Panc1 (cell line): ENCODE results near the gene PPM1H.

ENCODE experiments used
- POLR2AphosphoS5 ChIP-seq: IDR thresholded peaks from 2 replicates; pipeline ENCODE4 v1.6.1; 2012; ENCODE audit warnings: mild to moderate bottlenecking, low read depth, low read length, moderate library complexity
- TCF7L2 ChIP-seq: IDR thresholded peaks from 2 replicates; pipeline ENCODE4 v1.6.1; 2011; ENCODE audit warnings: mild to moderate bottlenecking, low read depth, low read length, inconsistent platforms
- TF ChIP-seq, protein P1 (sequence below): fragments of 450-650 bp; IDR thresholded peaks from 2 replicates; pipeline ENCODE4 v1.5.1; 2017; ENCODE audit warnings: mild to moderate bottlenecking
- TF ChIP-seq, protein P2 (sequence below), 2 experiments: IDR thresholded peaks; 2 replicates each; pipeline ENCODE4 v1.6.1; 2011 to 2012; ENCODE audit warnings: low read depth in 2 of 2, control low read depth in 1 of 2, low read length in 1 of 2, mild to moderate bottlenecking in 1 of 2, moderate library complexity in 1 of 2; ENCODE audit not compliant: insufficient read depth in 1 of 2

DNA sequence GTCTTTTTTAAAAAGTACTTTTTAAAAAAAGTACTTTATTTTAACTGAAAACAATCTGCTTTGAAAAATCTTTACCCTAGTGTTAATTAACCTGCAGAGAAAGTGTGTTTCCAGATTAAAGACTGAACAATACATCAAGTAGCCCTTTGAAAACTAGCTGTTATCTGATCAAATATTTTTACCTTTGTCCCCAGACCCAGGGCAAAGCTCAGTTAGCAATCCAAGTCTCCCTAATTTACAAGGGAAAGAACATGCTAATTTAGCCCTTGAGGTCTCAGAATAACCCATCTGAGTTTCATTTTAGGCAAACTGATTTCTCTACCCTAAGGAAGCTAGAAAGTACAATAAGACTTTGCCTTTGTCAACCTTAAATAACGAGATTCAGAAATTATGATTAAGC is 91.2 kb downstream of the PPM1H start:
- TF ChIP-seq POLR2AphosphoS5 = no peak
- TF ChIP-seq, protein P1, sequence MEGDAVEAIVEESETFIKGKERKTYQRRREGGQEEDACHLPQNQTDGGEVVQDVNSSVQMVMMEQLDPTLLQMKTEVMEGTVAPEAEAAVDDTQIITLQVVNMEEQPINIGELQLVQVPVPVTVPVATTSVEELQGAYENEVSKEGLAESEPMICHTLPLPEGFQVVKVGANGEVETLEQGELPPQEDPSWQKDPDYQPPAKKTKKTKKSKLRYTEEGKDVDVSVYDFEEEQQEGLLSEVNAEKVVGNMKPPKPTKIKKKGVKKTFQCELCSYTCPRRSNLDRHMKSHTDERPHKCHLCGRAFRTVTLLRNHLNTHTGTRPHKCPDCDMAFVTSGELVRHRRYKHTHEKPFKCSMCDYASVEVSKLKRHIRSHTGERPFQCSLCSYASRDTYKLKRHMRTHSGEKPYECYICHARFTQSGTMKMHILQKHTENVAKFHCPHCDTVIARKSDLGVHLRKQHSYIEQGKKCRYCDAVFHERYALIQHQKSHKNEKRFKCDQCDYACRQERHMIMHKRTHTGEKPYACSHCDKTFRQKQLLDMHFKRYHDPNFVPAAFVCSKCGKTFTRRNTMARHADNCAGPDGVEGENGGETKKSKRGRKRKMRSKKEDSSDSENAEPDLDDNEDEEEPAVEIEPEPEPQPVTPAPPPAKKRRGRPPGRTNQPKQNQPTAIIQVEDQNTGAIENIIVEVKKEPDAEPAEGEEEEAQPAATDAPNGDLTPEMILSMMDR = no peak
- no peak for TF ChIP-seq TCF7L2
- TF ChIP-seq, protein P2, sequence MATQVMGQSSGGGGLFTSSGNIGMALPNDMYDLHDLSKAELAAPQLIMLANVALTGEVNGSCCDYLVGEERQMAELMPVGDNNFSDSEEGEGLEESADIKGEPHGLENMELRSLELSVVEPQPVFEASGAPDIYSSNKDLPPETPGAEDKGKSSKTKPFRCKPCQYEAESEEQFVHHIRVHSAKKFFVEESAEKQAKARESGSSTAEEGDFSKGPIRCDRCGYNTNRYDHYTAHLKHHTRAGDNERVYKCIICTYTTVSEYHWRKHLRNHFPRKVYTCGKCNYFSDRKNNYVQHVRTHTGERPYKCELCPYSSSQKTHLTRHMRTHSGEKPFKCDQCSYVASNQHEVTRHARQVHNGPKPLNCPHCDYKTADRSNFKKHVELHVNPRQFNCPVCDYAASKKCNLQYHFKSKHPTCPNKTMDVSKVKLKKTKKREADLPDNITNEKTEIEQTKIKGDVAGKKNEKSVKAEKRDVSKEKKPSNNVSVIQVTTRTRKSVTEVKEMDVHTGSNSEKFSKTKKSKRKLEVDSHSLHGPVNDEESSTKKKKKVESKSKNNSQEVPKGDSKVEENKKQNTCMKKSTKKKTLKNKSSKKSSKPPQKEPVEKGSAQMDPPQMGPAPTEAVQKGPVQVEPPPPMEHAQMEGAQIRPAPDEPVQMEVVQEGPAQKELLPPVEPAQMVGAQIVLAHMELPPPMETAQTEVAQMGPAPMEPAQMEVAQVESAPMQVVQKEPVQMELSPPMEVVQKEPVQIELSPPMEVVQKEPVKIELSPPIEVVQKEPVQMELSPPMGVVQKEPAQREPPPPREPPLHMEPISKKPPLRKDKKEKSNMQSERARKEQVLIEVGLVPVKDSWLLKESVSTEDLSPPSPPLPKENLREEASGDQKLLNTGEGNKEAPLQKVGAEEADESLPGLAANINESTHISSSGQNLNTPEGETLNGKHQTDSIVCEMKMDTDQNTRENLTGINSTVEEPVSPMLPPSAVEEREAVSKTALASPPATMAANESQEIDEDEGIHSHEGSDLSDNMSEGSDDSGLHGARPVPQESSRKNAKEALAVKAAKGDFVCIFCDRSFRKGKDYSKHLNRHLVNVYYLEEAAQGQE (IDR thresholded peaks at IDR 0.05; ENCODE audit: insufficient read depth in 1 of 2, low read depth in 2 of 2, low read length in 1 of 2) = no peak
